ENCODE measurements around the gene GALP.
A peak's percentile ranks its signal among the peaks of the same experiment; 100 is the strongest.

Gene GALP

GRCh38 chr19:56139847-56140582, 35.8 kb upstream of the GALP start:
- Histone ChIP-seq H3K79me2 (ENCODE audit: insufficient read depth, low read length) (peaks cover 33% of the 10 kb centered on the region), H3K9ac (ENCODE audit: low read length) (peak overlapping the region; percentile 74), H3K36me3 (ENCODE audit: low read length) (no peaks in the 10 kb centered on the region), H3K4me2 (ENCODE audit: low read depth, low read length, poor library complexity, severe bottlenecking) (peak overlapping the region; percentile 79), H3K27me3 (ENCODE audit: low read length) (no peaks in the 10 kb centered on the region), H3K4me3 (ENCODE audit: insufficient read depth, low read length, poor library complexity, severe bottlenecking) (peak overlapping the region; percentile 83), H3K9me2 (replicated peaks; ENCODE audit: insufficient read depth, low read length) (no peaks in the 10 kb centered on the region), H4K20me1 (ENCODE audit: low read depth, low read length) (no peaks in the 10 kb centered on the region), H3K27ac (ENCODE audit: low read depth, low read length) (peak overlapping the region; percentile 37; the same call in 1 of the 2 replicates), H2AFZ (ENCODE audit: low read depth, low read length, severe bottlenecking) (peak overlapping the region; percentile 94), H3F3A (ENCODE audit: insufficient read depth) (no peaks in the 10 kb centered on the region), H3K9me3 (ENCODE audit: insufficient read depth, low read length) (no peaks in the 10 kb centered on the region)
- no peak for TF ChIP-seq EZH2phosphoT487 (conservative IDR thresholded peaks at IDR 0.05; ENCODE audit: low read length)
- TF ChIP-seq CTCF (IDR thresholded peaks at IDR 0.05; ENCODE audit: insufficient read depth, low read length, poor library complexity, severe bottlenecking) = no peak

- peak within 1 kb of the TSS; percentile 94 for H2AFZ ChIP-seq (ENCODE audit: low read depth, low read length, severe bottlenecking)
Measured at GRCh38 chr19:56140583-56141416, 35.0 kb upstream of the GALP start, which contains the start of gene ZNF444. Gene ZNF444, plus strand, starts transcription at chr19:56141287. Its CDS starts 5,625 bp downstream, at chr19:56146912.

GRCh38 chr19:56141417-56141993, 34.3 kb upstream of the GALP start:
- no peak for TF ChIP-seq EZH2phosphoT487 (conservative IDR thresholded peaks at IDR 0.05; ENCODE audit: low read length)
- H4K20me1 ChIP-seq (ENCODE audit: low read depth, low read length) = no peaks in the 10 kb centered on the region
- peak overlapping the region; percentile 74 for H3K9ac ChIP-seq (ENCODE audit: low read length)
- H3K27me3 ChIP-seq (ENCODE audit: low read length) = no peaks in the 10 kb centered on the region
- peaks cover 34% of the 10 kb centered on the region for H3K79me2 ChIP-seq (ENCODE audit: insufficient read depth, low read length)
- H2AFZ ChIP-seq (ENCODE audit: low read depth, low read length, severe bottlenecking) = no peak overlapping the region
- H3K9me2 ChIP-seq (replicated peaks; ENCODE audit: insufficient read depth, low read length) = no peaks in the 10 kb centered on the region
- H3K36me3 ChIP-seq (ENCODE audit: low read length) = no peaks in the 10 kb centered on the region
- H3K9me3 ChIP-seq (ENCODE audit: insufficient read depth, low read length) = no peaks in the 10 kb centered on the region
- H3K27ac ChIP-seq (ENCODE audit: low read depth, low read length) = peak overlapping the region; percentile 37
- peak overlapping the region; percentile 79 for H3K4me2 ChIP-seq (ENCODE audit: low read depth, low read length, poor library complexity, severe bottlenecking)
- peak overlapping the region; percentile 55 for H3K4me3 ChIP-seq (ENCODE audit: insufficient read depth, low read length, poor library complexity, severe bottlenecking)
- H3F3A ChIP-seq (ENCODE audit: insufficient read depth) = no peaks in the 10 kb centered on the region

More at GRCh38 chr19:56140583-56141416, 35.0 kb upstream of the GALP start, which contains the start of gene ZNF444:
- Histone ChIP-seq H3K9me3 (ENCODE audit: insufficient read depth, low read length) (no peaks in the 10 kb centered on the region), H3K36me3 (ENCODE audit: low read length) (no peaks in the 10 kb centered on the region), H4K20me1 (ENCODE audit: low read depth, low read length) (no peaks in the 10 kb centered on the region), H3K9me2 (replicated peaks; ENCODE audit: insufficient read depth, low read length) (no peaks in the 10 kb centered on the region), H3K27ac (ENCODE audit: low read depth, low read length) (peak within 1 kb of the TSS; percentile 37), H3K9ac (ENCODE audit: low read length) (peak within 1 kb of the TSS; percentile 74), H3K4me3 (ENCODE audit: insufficient read depth, low read length, poor library complexity, severe bottlenecking) (peak within 1 kb of the TSS; percentile 83), H3K79me2 (ENCODE audit: insufficient read depth, low read length) (peaks cover 34% of the 10 kb centered on the region), H3K4me2 (ENCODE audit: low read depth, low read length, poor library complexity, severe bottlenecking) (peak within 1 kb of the TSS; percentile 79), H3K27me3 (ENCODE audit: low read length) (no peaks in the 10 kb centered on the region), H3F3A (ENCODE audit: insufficient read depth) (no peaks in the 10 kb centered on the region)
- TF ChIP-seq EZH2phosphoT487 (conservative IDR thresholded peaks at IDR 0.05; ENCODE audit: low read length) (no peak), CTCF (IDR thresholded peaks at IDR 0.05; ENCODE audit: insufficient read depth, low read length, poor library complexity, severe bottlenecking) (no peak)

All from SU-DHL-6 (cell line).